H1 (cell line): ENCODE data around the gene COL4A2.

ENCODE experiments used
- CHD2 ChIP-seq: IDR thresholded peaks from 2 replicates; pipeline ENCODE4 v1.6.1; 2012; ENCODE audit warnings: low read length, improper control_type of control experiment
- KDM5A ChIP-seq: fragments of 200-600 bp; IDR thresholded peaks from 2 replicates; pipeline ENCODE4 v1.7.1; 2012; ENCODE audit warnings: mild to moderate bottlenecking, low read length, inconsistent platforms, mixed read lengths
- TBP ChIP-seq: IDR thresholded peaks from 2 replicates; pipeline ENCODE4 v1.6.1; 2011; ENCODE audit warnings: low read depth, low read length, improper control_type of control experiment
- TF ChIP-seq, protein P1 (sequence below), 3 experiments: IDR thresholded peaks; 1 replicate in 2 of 3; 2 replicates in 1 of 3; pipeline versions ENCODE4 v1.5.1 to v1.6.1; 2011; ENCODE audit warnings: low read length in 3 of 3, mild to moderate bottlenecking in 3 of 3, inconsistent platforms in 2 of 3, low read depth in 1 of 3, moderate library complexity in 1 of 3; ENCODE audit not compliant: insufficient read depth in 1 of 3; ENCODE audit errors: control extremely low read depth in 1 of 3

DNA sequence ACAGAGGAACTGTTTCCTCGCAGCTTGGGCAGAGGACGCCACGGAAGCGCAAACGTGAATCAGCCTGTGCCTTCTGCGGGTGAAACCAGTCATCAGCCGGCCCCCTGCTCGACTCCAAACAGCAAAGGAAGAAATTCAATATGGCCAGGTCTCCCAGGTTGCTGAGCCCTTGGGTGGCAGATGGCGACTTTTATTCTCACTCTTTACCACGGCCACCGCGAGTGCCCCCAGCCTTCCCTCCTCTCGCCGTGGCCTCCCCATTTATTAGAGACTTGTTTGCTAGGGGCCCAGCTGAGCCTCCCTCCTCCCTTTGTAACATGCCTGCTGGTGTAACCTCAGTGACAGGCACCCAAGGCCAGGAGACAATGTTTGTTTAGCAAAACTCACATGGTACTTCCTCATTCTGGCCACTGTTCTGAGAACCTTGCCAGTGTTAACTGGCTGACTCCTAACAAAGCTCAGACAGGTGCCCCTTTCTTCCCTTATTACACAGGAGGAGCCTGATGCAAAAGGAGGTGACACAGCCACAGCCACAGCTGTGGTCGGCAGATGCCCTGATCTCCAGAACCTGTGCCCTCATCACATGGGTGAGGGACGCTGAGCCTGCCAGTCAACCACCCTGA is 248.6 kb downstream of the COL4A2 start:
- TF ChIP-seq KDM5A (no peak), CHD2 (no peak), TBP (no peak)
- TF ChIP-seq, protein P1, sequence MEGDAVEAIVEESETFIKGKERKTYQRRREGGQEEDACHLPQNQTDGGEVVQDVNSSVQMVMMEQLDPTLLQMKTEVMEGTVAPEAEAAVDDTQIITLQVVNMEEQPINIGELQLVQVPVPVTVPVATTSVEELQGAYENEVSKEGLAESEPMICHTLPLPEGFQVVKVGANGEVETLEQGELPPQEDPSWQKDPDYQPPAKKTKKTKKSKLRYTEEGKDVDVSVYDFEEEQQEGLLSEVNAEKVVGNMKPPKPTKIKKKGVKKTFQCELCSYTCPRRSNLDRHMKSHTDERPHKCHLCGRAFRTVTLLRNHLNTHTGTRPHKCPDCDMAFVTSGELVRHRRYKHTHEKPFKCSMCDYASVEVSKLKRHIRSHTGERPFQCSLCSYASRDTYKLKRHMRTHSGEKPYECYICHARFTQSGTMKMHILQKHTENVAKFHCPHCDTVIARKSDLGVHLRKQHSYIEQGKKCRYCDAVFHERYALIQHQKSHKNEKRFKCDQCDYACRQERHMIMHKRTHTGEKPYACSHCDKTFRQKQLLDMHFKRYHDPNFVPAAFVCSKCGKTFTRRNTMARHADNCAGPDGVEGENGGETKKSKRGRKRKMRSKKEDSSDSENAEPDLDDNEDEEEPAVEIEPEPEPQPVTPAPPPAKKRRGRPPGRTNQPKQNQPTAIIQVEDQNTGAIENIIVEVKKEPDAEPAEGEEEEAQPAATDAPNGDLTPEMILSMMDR (IDR thresholded peaks at IDR 0.05; ENCODE audit: control extremely low read depth in 1 of 3, insufficient read depth in 1 of 3, low read depth in 1 of 3, low read length in 3 of 3), result no peak
